Colon (tissue), 2 donors: ENCODE measurements around the gene FAM120B.

Experiments used
- FAIRE-seq: peaks from 2 replicates; lab custom pipeline; 2012; peaks lifted over from hg19 to GRCh38; lab: Jason Lieb, UNC
- donor health status: control.
- donor health status: control.

Gene FAM120B

GRCh38 chr6:170357812-170358211 lies 51.3 kb downstream of the FAM120B start:
- FAIRE-seq: no peak

DNA sequence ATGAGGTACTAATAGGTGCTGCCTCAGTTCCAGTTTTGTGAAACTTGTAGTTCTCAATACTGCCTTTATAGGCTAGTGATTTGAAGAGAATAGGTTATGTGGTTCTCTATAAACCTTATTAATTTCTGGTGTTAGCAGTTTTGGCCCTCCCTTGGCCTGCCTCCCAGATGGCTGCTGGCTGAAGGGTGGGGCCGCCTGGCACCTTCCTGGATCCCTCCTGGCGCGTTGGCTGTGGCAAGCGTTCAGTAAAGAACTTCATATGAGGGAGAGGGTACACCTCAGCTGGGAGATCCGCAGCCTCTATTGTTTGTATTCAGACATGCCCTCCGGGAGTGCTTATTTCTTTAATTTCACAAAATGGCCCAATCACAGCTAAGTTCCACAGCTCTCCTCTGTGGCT lies 51.9 kb downstream of the FAM120B start:
- no peak for FAIRE-seq

- FAIRE-seq: no peak
These were observed 53.9 kb downstream of the FAM120B start for GRCh38 chr6:170360476-170360875.

GRCh38 chr6:170361335-170361734 lies 54.8 kb downstream of the FAM120B start:
- no peak for FAIRE-seq

DNA sequence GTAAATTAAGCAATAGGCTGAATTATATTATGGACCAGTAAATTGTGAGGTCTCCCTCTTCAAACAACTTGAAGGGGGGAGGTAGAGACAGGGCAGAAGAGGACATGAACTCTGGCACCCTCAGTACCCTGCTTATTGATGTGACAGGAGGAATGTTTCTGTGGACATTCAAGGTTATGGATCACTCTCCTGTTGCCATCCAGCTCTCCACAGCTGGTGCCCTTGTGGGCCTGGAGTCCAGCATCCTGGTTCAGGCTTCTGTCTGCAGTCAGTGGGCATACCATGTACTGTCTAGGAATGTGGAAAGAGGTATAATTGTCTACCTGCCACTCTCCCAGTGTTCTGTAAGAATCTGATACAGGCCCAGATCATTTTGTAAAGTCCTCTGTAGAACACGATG lies 55.6 kb downstream of the FAM120B start:
- no peak for FAIRE-seq

- FAIRE-seq: no peak
These were observed 56.7 kb downstream of the FAM120B start for GRCh38 chr6:170363255-170363654.

GRCh38 chr6:170365121-170365520 lies 58.6 kb downstream of the FAM120B start:
- FAIRE-seq: no peak

- no peak for FAIRE-seq
These were observed 59.0 kb downstream of the FAM120B start for GRCh38 chr6:170365593-170365992.

- FAIRE-seq: no peak
These were observed 59.8 kb downstream of the FAM120B start for GRCh38 chr6:170366248-170366960.

DNA sequence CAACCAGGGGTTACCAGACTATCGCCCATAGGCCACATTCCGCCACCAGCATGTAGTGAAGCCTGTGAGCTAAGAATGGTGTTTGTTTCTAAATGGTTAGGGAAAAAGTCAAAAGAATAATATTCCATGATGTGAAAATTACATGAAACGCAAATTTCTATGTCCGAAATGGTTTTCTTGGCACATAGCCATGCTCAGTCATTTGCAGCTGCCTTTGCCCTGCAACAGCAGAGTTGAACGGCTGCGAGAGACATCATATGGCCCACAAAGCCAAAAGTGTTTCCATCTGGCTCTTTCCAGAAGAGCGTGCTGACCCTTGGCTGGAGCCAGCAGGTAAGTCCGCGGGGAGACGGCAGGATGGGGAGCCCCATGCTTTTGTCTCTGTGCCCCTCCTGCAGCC lies 60.7 kb downstream of the FAM120B start:
- FAIRE-seq: no peak

DNA sequence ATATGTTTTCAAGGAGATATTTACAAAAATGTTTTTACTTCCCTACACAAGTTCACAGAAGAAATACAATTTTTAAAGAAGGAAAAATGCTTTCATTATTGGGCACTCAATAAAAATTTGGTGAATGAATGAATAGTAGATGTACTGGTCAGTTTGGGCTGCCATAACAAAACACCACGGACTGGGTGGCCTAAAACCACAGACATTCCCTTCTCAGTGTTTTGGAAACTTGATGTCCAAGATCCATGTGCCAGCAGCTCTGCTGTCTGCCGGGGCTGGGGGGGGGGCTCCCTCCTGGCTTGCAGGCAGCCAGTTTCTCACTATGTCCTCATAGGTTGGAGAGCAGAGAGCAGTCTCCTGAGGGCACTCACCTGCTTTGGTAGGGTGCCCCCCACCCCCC lies 62.0 kb downstream of the FAM120B start:
- FAIRE-seq: no peak

DNA sequence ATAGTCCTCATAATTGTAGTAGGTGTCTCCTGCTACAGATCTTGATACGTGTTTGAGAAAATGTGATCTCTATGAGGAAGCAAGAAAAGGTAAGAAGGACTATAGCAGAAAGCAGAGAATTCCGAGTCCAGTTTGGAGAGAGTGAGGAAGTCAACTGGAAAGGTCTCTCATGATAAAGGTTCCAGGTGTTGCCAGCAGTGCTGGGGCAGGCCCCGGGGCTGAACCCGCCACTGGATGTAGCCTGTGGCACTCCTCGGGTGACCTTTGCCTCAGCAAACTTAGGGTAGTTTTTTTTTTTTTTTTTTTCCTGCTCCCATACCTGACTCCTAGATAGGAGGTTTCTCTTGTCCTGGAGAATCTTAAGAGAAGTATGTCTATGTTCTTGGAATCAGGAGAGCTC lies 62.8 kb downstream of the FAM120B start:
- FAIRE-seq: no peak

GRCh38 chr6:170370416-170370815 lies 63.9 kb downstream of the FAM120B start:
- FAIRE-seq: no peak

GRCh38 chr6:170371080-170371479 lies 64.5 kb downstream of the FAM120B start:
- no peak for FAIRE-seq

- FAIRE-seq: no peak
These were observed 65.0 kb downstream of the FAM120B start for GRCh38 chr6:170371588-170371987.

GRCh38 chr6:170372380-170373325 lies 66.1 kb downstream of the FAM120B start:
- no peak for FAIRE-seq

DNA sequence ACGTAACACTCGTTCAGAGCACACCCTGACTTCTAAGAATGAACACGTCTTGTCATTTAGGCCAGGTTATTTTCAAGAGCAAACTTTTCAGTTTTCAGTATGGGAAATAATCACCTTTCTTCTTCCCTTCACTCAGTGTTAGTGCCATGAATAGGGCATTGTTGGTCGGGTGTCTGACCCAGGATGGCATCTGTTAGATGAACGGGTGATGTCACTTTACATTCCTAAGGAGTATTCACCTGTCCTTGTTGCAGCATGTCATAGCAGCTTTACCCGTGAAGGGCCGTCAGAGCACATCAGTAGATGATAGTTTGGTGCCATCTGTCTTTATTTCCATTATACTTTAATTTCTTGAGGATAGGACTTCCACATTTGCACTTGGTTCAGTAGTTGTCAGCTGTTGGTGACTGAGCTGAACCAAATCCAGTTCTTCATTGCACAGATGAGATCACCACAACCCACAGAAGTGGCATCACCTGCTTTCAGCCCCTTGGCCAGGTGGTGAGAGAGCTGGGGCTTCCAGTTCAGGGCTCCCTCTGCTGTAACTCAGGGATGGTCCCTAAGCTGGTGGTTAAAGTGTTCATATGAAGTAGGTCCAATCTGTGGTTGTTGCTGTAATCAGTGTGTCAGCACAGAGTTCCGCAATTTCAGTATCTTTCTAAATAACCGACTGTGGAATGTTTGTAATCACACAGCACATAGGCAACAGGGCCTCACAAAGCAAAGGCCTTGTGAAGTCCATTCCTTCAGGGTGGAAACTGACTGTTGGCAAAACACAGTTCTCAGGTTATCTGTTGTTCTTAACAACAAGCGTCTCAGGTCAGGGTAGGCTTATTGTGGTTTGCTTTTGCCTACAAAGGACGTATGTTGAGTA lies 68.2 kb downstream of the FAM120B start:
- no peak for FAIRE-seq

- no peak for FAIRE-seq
These were observed 69.1 kb downstream of the FAM120B start for GRCh38 chr6:170375661-170376060.

- no peak for FAIRE-seq
These were observed 70.0 kb downstream of the FAM120B start for GRCh38 chr6:170376386-170377043.

GRCh38 chr6:170378502-170378901 lies 71.9 kb downstream of the FAM120B start:
- no peak for FAIRE-seq

DNA sequence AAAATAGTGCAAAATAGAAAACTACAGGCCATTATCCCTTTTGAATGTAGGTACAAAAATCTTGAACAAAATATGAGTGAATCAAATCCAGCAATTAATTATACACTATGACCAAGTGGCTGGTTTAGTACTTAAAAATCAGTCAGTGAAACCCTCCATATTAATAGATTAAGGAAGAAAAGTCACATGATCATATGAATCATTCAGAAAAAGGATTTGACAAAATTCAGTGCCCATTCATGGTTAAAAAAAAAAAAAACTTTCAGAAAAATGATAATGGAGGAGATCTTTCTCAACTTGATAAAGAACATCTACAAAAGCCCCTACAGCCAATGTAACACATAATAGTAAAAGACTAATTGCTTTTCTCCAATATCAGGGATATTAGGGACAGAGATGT lies 75.0 kb downstream of the FAM120B start:
- FAIRE-seq: no peak
